Frontal cortex (tissue), 4 donors: ENCODE data around the gene RPP25. TPM values are rescaled to one million over a fixed set of nuclear protein-coding genes. Genes with fewer than 3 reads are reported as not detected.

Source experiments
- DNase-seq, 2 donors: peaks; one replicate each; pipeline ENCODE4 v3.0.0; 2012; ENCODE audit warnings: low spot score in 2 of 2
- FAIRE-seq: peaks from 2 replicates; lab custom pipeline; 2012; peaks lifted over from hg19 to GRCh38; lab: Jason Lieb, UNC
- total RNA-seq: library from RNA; depleted of rRNA; stranded (reverse); fragments of >200 nt; gene quantifications from one replicate; pipeline ENCODE4 v1.2.3, GENCODE V29; 2014
- donor health status: control.
- donor health status: control.
- donor health status: control.

The RPP25 gene
- total RNA-seq, result 7.3 TPM

- DNase-seq (peak; percentile 79 to 82), FAIRE-seq (no peak)
Measured at GRCh38 chr15:74956648-74957475, at the start of gene RPP25. Gene RPP25 (minus strand): TSS chr15:74956772. CDS start chr15:74956583, 189 bp downstream.

GRCh38 chr15:75002398-75002797 lies 45.8 kb upstream of the RPP25 start:
- FAIRE-seq (no peak), DNase-seq (no peak)

- DNase-seq (no peak), FAIRE-seq (no peak)
Measured at GRCh38 chr15:75001310-75001709, 44.7 kb upstream of the RPP25 start.

GRCh38 chr15:74997543-74997942 lies 41.0 kb upstream of the RPP25 start:
- no peak for DNase-seq
- FAIRE-seq, result no peak

- FAIRE-seq (no peak), DNase-seq (no peak)
Measured at GRCh38 chr15:74997141-74997540, 40.6 kb upstream of the RPP25 start.

GRCh38 chr15:74995779-74996765 lies 39.5 kb upstream of the RPP25 start:
- FAIRE-seq, result no peak

GRCh38 chr15:74995182-74995778 lies 38.7 kb upstream of the RPP25 start, which contains the start of gene SCAMP5:
Gene SCAMP5 (plus strand): TSS chr15:74995563. CDS start chr15:75011840, 16,277 bp downstream.
- DNase-seq, result peak; percentile 95 to 97
- FAIRE-seq, result no peak

More at GRCh38 chr15:74995779-74996765, 39.5 kb upstream of the RPP25 start:
- DNase-seq, result peak; percentile 63 to 64

- FAIRE-seq (no peak), DNase-seq (no peak)
Measured at GRCh38 chr15:74994685-74995084, 38.1 kb upstream of the RPP25 start.

- peak in 1 of 2 donors; percentile 46 for DNase-seq
Measured at GRCh38 chr15:74994236-74994635, 37.7 kb upstream of the RPP25 start.

GRCh38 chr15:74992619-74993018 lies 36.0 kb upstream of the RPP25 start:
- no peak for DNase-seq
- no peak for FAIRE-seq

More at GRCh38 chr15:74994236-74994635, 37.7 kb upstream of the RPP25 start:
- FAIRE-seq, result no peak

- no peak for FAIRE-seq
- no peak for DNase-seq
Measured at GRCh38 chr15:74989527-74989926, 33.0 kb upstream of the RPP25 start.

- FAIRE-seq, result no peak
Measured at GRCh38 chr15:74988007-74988800, 31.6 kb upstream of the RPP25 start.

GRCh38 chr15:74983725-74984231 lies 27.2 kb upstream of the RPP25 start:
- no peak for DNase-seq
- no peak for FAIRE-seq

More at GRCh38 chr15:74988007-74988800, 31.6 kb upstream of the RPP25 start:
- no peak for DNase-seq

GRCh38 chr15:74982183-74982582 lies 25.6 kb upstream of the RPP25 start:
- DNase-seq, result no peak
- FAIRE-seq, result no peak

- DNase-seq, result no peak
- FAIRE-seq, result no peak
Measured at GRCh38 chr15:74978503-74978902, 21.9 kb upstream of the RPP25 start.

GRCh38 chr15:74978077-74978476 lies 21.5 kb upstream of the RPP25 start:
- DNase-seq, result no peak
- FAIRE-seq, result no peak

GRCh38 chr15:74977599-74977998 lies 21.0 kb upstream of the RPP25 start:
- no peak for FAIRE-seq
- DNase-seq, result no peak

- DNase-seq, result no peak
- FAIRE-seq, result no peak
Measured at GRCh38 chr15:74976159-74976558, 19.6 kb upstream of the RPP25 start.

- DNase-seq (no peak), FAIRE-seq (no peak)
Measured at GRCh38 chr15:74967670-74968069, 11.1 kb upstream of the RPP25 start.
